ENCODE data around the gene GBF1. TPM values are rescaled to one million over a fixed set of nuclear protein-coding genes. Genes with fewer than 3 reads are reported as not detected.
A peak's percentile ranks its signal among the peaks of the same experiment; 100 is the strongest.
"Not testable (repeated sequence)": the region's sequence is repeated elsewhere in the genome, so short reads cannot be mapped to it uniquely, and the experiment has no call there.

The GBF1 gene, protein sequence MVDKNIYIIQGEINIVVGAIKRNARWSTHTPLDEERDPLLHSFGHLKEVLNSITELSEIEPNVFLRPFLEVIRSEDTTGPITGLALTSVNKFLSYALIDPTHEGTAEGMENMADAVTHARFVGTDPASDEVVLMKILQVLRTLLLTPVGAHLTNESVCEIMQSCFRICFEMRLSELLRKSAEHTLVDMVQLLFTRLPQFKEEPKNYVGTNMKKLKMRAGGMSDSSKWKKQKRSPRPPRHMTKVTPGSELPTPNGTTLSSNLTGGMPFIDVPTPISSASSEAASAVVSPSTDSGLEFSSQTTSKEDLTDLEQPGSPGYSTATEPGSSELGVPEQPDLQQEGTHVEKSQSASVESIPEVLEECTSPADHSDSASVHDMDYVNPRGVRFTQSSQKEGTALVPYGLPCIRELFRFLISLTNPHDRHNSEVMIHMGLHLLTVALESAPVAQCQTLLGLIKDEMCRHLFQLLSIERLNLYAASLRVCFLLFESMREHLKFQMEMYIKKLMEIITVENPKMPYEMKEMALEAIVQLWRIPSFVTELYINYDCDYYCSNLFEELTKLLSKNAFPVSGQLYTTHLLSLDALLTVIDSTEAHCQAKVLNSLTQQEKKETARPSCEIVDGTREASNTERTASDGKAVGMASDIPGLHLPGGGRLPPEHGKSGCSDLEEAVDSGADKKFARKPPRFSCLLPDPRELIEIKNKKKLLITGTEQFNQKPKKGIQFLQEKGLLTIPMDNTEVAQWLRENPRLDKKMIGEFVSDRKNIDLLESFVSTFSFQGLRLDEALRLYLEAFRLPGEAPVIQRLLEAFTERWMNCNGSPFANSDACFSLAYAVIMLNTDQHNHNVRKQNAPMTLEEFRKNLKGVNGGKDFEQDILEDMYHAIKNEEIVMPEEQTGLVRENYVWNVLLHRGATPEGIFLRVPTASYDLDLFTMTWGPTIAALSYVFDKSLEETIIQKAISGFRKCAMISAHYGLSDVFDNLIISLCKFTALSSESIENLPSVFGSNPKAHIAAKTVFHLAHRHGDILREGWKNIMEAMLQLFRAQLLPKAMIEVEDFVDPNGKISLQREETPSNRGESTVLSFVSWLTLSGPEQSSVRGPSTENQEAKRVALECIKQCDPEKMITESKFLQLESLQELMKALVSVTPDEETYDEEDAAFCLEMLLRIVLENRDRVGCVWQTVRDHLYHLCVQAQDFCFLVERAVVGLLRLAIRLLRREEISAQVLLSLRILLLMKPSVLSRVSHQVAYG (N-terminal part only)
- total RNA-seq, result 24.0 TPM

GRCh38 chr10:102245082-102245931 lies at the start of gene GBF1:
Gene GBF1, plus strand, starts transcription at chr10:102245532. Its CDS starts 13,407 bp downstream, at chr10:102258939.
- peak; percentile 93 for ATAC-seq

DNA sequence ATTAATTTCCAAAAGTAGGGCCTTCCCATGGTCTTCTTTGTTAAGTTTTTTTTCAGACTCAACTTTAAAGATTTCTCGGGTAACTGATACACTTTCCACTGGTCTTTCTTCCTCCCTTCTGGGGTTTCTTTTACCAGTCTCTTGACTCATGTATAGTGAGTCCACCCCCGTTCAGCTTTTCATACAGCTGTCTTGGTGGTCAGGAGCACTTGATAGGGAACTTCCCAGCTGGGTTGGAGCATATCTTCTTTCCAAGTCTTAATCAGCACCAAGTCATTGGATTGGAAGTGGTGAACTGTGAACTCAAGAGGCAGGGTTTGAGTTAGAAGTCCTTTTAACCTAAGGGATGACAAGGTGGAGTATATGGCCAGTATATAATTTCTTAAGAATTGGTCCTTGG lies 48.4 kb upstream of the GBF1 start:
- no peak for ATAC-seq

- no peak for ATAC-seq
Observed at GRCh38 chr10:102198027-102198426, 47.3 kb upstream of the GBF1 start.

GRCh38 chr10:102200751-102201640 lies 44.3 kb upstream of the GBF1 start:
- ATAC-seq, result no peak

DNA sequence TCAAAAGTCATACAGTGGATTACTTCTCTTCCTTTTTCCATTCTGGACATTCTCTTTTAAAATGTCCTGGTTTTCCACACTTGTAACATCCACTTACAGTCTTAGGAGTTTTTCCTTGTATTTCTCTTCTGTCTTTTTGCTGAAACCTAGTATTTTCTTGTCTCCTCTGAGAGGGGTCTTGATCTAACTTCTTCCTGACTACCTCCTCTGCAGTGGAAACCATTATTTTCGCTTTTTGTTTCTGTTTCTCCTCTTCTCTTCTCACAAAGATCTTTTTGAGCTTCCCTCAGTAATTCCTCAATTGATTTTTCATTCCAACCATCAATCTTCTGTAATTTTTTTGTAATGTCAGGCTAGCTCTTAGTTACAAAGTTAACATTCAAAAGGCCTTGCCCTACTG lies 42.9 kb upstream of the GBF1 start:
- no peak for ATAC-seq

DNA sequence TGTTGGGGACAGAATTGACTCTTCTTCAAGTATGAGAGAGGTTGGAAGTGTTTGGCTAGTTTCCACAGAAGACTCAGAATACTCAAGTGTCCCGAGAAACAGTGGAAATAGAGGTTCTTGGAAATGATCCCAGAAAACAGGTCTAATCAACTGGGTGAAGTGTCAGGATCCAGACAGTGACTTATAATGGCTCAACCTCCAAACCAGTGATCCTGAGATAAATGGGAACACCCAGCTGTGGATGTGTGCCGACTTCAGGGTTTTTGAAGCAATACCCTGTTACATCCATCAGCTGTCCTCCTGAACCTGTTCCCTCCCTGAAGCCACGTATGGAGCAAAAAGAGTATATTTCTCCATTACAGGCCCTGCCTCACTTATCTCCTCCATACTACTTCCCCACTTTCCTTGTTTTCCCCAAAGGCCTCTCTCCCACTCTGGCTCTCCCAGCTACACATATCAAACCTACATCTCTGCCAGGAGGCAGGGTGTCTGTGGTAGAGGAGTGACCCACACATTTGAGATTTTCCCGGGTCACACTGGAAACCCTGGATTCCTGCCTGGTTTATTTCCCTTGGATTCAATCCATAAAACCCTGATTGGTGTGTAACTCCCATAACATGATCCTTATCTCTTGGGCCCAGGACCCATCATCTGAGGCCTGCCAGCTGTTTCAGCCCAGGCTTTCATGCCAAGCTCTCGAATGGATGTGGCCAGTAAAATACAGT lies 36.9 kb upstream of the GBF1 start:
- no peak for ATAC-seq

DNA sequence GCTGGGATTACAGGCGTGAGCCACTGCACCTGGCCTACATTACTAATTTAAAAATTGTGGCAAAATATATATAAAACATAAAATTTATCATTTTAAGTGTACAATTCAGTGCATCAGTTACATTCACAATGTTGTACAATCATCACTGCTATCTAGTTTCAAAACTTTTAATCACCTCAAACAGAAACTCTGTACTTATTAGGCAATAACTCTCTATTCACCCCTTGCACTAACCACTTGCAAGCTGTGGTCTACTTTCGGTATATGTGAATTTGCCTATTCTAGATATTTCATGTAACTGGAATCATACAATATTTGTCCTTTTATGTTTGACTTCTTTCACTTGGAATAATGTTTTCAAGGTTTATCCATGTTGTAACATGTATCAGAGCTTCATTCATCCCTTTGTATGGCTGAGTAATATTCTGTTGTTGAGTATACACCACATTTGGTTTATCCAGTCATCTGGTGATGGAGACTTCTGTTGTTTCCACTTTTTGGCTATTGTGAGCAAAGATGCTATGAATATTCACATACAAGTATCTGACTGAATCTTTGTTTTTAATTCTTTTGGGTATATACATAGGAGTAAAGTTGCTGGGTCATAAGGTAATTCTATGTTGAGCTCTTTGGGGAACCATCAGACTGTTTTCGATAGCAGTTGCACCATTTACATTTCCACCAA lies 33.6 kb upstream of the GBF1 start:
- no peak for ATAC-seq

DNA sequence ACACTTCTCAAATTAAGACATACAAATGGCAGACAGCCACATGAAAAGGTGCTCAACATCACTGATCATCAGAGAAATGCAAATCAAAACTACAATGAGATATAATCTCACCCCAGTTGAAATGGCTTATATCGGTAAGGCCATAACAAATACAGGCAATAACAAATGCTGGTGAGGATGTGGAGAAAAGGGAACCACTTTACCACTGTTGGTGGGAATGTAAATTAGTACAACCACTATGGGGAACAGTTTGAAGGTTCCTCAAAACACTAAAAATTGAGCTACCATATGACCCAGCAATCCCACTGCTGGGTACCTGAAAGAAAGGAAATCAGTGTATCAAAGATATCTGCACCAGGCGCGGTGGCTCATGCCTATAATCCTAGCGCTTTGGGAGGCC lies 31.7 kb upstream of the GBF1 start:
- ATAC-seq, result not testable (repeated sequence)

- no peak for ATAC-seq
Observed at GRCh38 chr10:102219370-102219769, 26.0 kb upstream of the GBF1 start.

DNA sequence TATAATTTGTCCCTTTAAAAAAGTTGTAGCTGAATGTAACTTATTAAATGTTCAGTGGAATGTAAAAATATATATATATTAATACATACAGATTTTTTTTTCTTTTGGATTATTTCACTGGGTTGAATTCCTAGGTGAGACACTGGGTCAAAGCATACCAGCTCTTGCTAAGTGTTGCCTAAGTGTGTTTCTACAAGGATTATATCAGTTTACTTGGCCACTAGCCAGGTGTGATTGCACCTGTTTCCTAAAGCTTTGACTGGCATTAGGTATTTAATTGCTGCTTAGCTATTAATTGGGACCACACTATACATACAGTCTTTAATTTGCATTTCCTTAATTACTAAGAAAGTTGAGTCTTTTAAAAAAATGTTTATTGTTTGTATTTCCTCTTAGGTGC lies 24.7 kb upstream of the GBF1 start:
- no peak for ATAC-seq

DNA sequence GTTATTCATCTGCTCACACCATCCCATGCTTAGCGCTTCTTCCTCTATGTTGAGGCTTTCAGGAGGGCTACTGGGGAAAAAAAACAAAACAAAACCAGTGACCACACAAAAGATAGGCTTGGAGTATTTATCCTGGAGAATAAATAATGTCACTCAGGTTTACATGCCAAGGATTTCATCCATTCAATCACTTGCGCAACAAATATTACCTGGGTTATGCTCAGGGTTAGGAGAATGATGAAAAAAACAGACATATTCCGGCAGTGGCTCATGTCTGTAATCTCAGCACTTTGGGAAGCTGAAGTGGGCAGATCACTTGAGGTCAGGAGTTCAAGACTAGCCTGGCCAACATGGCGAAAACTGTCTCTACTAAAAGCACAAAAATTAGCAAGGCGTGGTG lies 22.5 kb upstream of the GBF1 start:
- ATAC-seq, result no peak

DNA sequence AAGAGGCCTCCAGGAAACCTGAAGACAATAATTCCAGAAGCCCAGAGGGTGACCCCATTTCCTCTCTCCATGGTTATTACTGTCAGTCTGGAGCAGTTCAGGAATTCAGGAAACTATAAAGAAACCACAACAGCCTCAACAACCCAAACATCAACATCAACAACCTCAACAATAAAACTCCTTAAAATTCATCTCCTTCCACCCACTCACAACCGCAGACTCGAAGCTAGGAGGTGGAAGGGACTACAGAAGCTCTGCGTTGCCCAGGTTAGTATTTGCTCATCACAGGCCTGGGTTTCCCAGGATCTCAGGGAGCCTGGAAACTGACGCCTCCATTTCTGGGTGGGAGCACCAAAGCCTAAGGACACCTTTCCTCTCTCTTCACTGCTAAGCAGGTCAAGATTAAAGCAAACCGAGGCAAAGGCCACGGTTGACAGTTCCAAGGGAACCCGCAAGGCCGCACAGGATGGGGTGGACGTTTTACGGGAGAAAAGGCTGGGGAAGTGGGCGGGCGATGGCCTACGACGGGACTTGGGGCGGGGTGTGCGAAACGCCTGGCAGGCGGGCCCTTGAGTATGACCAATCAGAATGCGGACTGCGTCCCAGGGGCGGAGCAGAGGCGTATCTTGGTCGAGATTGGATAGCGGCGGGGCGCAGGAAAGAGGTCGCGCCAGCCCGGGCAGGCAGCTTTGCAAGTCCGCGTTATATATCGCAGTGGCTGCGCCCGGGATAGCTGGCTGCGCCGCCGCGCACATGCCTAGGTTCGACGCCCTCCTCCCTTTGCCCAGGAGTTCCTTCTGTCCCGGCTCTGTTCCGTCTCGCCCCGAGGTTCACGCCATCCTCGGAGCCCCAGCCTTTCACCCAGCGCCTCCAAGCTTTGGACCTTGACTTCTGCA lies 19.4 kb upstream of the GBF1 start, which contains the start of gene ELOVL3:
Gene ELOVL3 (plus strand): TSS at position 654 of the 896 bp plus-strand sequence. CDS start 250 bp downstream, outside the sequence.
- peak; percentile 93 for ATAC-seq

DNA sequence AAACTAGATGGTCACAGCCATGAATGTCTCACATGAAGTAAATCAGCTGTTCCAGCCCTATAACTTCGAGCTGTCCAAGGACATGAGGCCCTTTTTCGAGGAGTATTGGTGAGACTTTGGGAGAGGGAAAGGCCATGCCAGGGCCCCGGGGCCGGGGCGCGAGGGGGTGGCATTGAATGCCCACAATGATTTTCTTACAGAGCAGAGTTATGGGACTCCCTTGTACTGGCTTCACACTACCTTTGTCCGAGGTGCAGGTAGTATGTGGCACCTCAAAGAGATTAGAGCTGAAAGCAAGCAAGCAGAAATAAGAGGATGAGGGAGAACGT lies 18.8 kb upstream of the GBF1 start:
- no peak for ATAC-seq

DNA sequence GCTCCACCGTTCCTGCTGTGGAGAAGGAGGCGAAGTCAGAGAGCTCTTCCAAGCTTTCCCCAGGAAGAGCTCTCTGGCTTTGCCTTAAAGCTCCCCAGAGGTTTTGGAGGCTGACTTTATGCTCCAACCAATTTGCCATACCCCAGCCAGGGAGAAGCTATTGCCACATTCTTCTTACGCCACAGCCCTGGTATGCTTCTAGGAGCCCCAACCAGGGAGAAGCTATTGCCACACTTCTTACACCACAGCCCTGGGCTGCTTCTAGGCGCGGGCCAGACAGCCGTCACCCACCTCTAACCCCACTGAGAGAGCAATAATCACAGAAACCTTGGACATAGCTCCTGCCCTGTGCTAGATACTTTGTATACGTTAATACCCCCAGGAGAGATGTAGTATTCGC lies 18.3 kb upstream of the GBF1 start:
- no peak for ATAC-seq

- ATAC-seq, result peak; percentile 68
Observed at GRCh38 chr10:102229810-102230263, 15.5 kb upstream of the GBF1 start.

GRCh38 chr10:102230264-102230860 lies 15.0 kb upstream of the GBF1 start:
- peak; percentile 19 for ATAC-seq

- ATAC-seq, result no peak
Observed at GRCh38 chr10:102230861-102231356, 14.4 kb upstream of the GBF1 start.

Data from esophagus mucosa (tissue), 1 donor.